IMR-90 (cell line): ENCODE data around the gene GALNT9. TPM values are rescaled to one million over a fixed set of nuclear protein-coding genes. Genes with fewer than 3 reads are reported as not detected.

Experiments used
- ATAC-seq: fragments of 200-7000 bp; cut with Tn5 transposase; 2 replicates; pipeline ENCODE4 v1.9.1; 2020; ENCODE audit warnings: low read depth, mild to moderate bottlenecking, moderate library complexity
- BruUV-seq: library from RNA; stranded (reverse); fragments of 400-500 nt; replicated peaks from 2 replicates; lab custom pipeline; 2021; lab: Mats Ljungman, UMichigan
- CTCF ChIA-PET: fragments of 300-600 bp; formaldehyde crosslinking; extraction: SDS; loops from one replicate; lab custom pipeline; 2021; ENCODE audit warnings: antibody characterized with exemption; lab: Yijun Ruan, JAX
- POLR2A ChIA-PET: fragments of 300-600 bp; sonication (Branson Sonifier 250); formaldehyde crosslinking; loops from one replicate; lab custom pipeline; 2022; ENCODE audit warnings: antibody characterized with exemption; ENCODE audit not compliant: unreplicated experiment; lab: Charles Lee
- DNase-seq: peaks from one replicate; pipeline ENCODE4 v3.0.0; 2013
- H2AFZ ChIP-seq: replicated peaks from 2 replicates; pipeline ENCODE3; 2013; ENCODE audit warnings: low read length, mild to moderate bottlenecking; ENCODE audit not compliant: poor library complexity
- H2AK5ac ChIP-seq: 2 replicates; pipeline ENCODE4 v1.6.1; 2013; ENCODE audit warnings: low read depth, low read length, inconsistent platforms
- H2AK9ac ChIP-seq: replicated peaks from 2 replicates; pipeline ENCODE3; 2013; ENCODE audit warnings: mild to moderate bottlenecking, low read depth, low read length, moderate library complexity; ENCODE audit not compliant: poor library complexity
- H2BK120ac ChIP-seq: 2 replicates; pipeline ENCODE4 v1.6.1; 2013; ENCODE audit warnings: low read depth, low read length, inconsistent platforms
- H2BK15ac ChIP-seq: 3 replicates; pipeline ENCODE4 v1.6.1; 2013; ENCODE audit warnings: low read depth, low read length, inconsistent platforms
- H2BK20ac ChIP-seq: 2 replicates; pipeline ENCODE4 v1.6.1; 2013; ENCODE audit warnings: low read depth, mild to moderate bottlenecking, inconsistent platforms, low read length, moderate library complexity
- H2BK5ac ChIP-seq: 2 replicates; pipeline ENCODE4 v1.6.1; 2013; ENCODE audit warnings: mild to moderate bottlenecking, low read depth, low read length, inconsistent platforms; ENCODE audit not compliant: poor library complexity, severe bottlenecking
- H3K14ac ChIP-seq: replicated peaks from 2 replicates; pipeline ENCODE4 v1.6.1; 2013; ENCODE audit warnings: low read depth, low read length, inconsistent platforms
- H3K18ac ChIP-seq: 2 replicates; pipeline ENCODE4 v1.6.1; 2013; ENCODE audit warnings: low read depth, low read length, control low read depth
- H3K23ac ChIP-seq: 2 replicates; pipeline ENCODE4 v1.6.1; 2013; ENCODE audit warnings: low read depth, low read length, inconsistent platforms
- H3K27ac ChIP-seq: 2 replicates; pipeline ENCODE4 v1.5.1; 2013; ENCODE audit warnings: mild to moderate bottlenecking, control low read depth, low read length; ENCODE audit not compliant: insufficient read depth
- H3K27me3 ChIP-seq: 2 replicates; pipeline ENCODE4 v1.6.1; 2013; ENCODE audit warnings: low read length; ENCODE audit not compliant: control insufficient read depth, insufficient read depth
- H3K36me3 ChIP-seq: 2 replicates; pipeline ENCODE4 v1.6.1; 2013; ENCODE audit warnings: low read length, mixed read lengths; ENCODE audit not compliant: control insufficient read depth, insufficient read depth
- H3K4ac ChIP-seq: 2 replicates; pipeline ENCODE4 v1.6.1; 2013; ENCODE audit warnings: low read depth, low read length, inconsistent platforms
- H3K4me1 ChIP-seq: 2 replicates; pipeline ENCODE4 v1.6.1; 2013; ENCODE audit warnings: low read length, mixed read lengths; ENCODE audit not compliant: control insufficient read depth, insufficient read depth
- H3K4me2 ChIP-seq: 2 replicates; pipeline ENCODE4 v1.6.1; 2013; ENCODE audit warnings: low read depth, mild to moderate bottlenecking, control low read depth, low read length, moderate library complexity
- H3K4me3 ChIP-seq: 2 replicates; pipeline ENCODE4 v1.5.1; 2013; ENCODE audit warnings: low read depth, mild to moderate bottlenecking, control low read depth, low read length, moderate library complexity; ENCODE audit not compliant: insufficient read depth
- H3K56ac ChIP-seq: 2 replicates; pipeline ENCODE4 v1.6.1; 2013; ENCODE audit warnings: low read length, inconsistent platforms; ENCODE audit not compliant: insufficient read depth; ENCODE audit errors: extremely low read depth
- H3K79me1 ChIP-seq, 2 experiments: 2 replicates each; pipeline ENCODE4 v1.6.1; 2013; ENCODE audit warnings: low read length in 2 of 2, inconsistent platforms in 1 of 2, low read depth in 1 of 2
- H3K9ac ChIP-seq: 2 replicates; pipeline ENCODE4 v1.6.1; 2013; ENCODE audit warnings: low read depth, low read length, control low read depth
- H3K9me1 ChIP-seq: 2 replicates; pipeline ENCODE4 v1.6.1; 2013; ENCODE audit warnings: low read length, inconsistent platforms; ENCODE audit not compliant: insufficient read depth
- H3K9me3 ChIP-seq: 2 replicates; pipeline ENCODE4 v1.6.1; 2013; ENCODE audit warnings: low read length; ENCODE audit not compliant: control insufficient read depth, insufficient read depth
- H4K20me1 ChIP-seq: 2 replicates; pipeline ENCODE4 v1.6.1; 2013; ENCODE audit warnings: low read length, inconsistent platforms; ENCODE audit not compliant: insufficient read depth
- H4K5ac ChIP-seq: 2 replicates; pipeline ENCODE4 v1.6.1; 2013; ENCODE audit warnings: mild to moderate bottlenecking, low read depth, low read length, control low read depth
- H4K8ac ChIP-seq, 2 experiments: 2 replicates each; pipeline ENCODE4 v1.6.1; 2013; ENCODE audit warnings: low read depth in 2 of 2, low read length in 2 of 2, control low read depth in 1 of 2, inconsistent platforms in 1 of 2
- H4K91ac ChIP-seq: 2 replicates; pipeline ENCODE4 v1.6.1; 2013; ENCODE audit warnings: low read depth, low read length, inconsistent platforms; ENCODE audit not compliant: insufficient read depth
- BHLHE40 ChIP-seq: fragments of 150-350 bp; IDR thresholded peaks from 2 replicates; pipeline ENCODE4 v1.6.1; 2016; ENCODE audit warnings: mild to moderate bottlenecking, low read depth, low read length
- CHD1 ChIP-seq: IDR thresholded peaks from 2 replicates; pipeline ENCODE4 v1.6.1; 2012; ENCODE audit warnings: low read depth, low read length, improper control_type of control experiment
- FOS ChIP-seq: fragments of 150-350 bp; IDR thresholded peaks from 2 replicates; pipeline ENCODE4 v1.6.1; 2016; ENCODE audit warnings: low read depth, low read length
- MAZ ChIP-seq: IDR thresholded peaks from 2 replicates; pipeline ENCODE4 v1.6.1; 2012; ENCODE audit warnings: low read depth, mild to moderate bottlenecking, low read length, improper control_type of control experiment, moderate library complexity, borderline replicate concordance
- POLR2A ChIP-seq: IDR thresholded peaks from 2 replicates; pipeline ENCODE4 v1.6.1; 2012; ENCODE audit warnings: mild to moderate bottlenecking, low read depth, low read length
- RAD21 ChIP-seq: IDR thresholded peaks from 2 replicates; pipeline ENCODE4 v1.6.1; 2012; ENCODE audit warnings: low read length, improper control_type of control experiment
- RCOR1 ChIP-seq: IDR thresholded peaks from 2 replicates; pipeline ENCODE4 v1.6.1; 2012; ENCODE audit warnings: mild to moderate bottlenecking, low read length, improper control_type of control experiment; ENCODE audit not compliant: insufficient replicate concordance
- WGBS, 2 experiments: methylation state at CpG; one replicate each; pipeline versions ENCODE4 v1.1.5 to v1.1.7; 2013; ENCODE audit warnings: missing lambda C conversion rate in 2 of 2; ENCODE audit not compliant: insufficient read length in 1 of 2; ENCODE audit errors: extremely low coverage in 2 of 2; 5-methylcytosine and 5-hydroxymethylcytosine counted together
- dilution Hi-C: fragments of 300-500 bp; cut with HindIII; formaldehyde crosslinking; loops from one replicate; pipeline ENCODE4 v1.14.3; 2018; ENCODE audit warnings: low sequenced_read_pairs; ENCODE audit not compliant: unreplicated experiment
- in situ Hi-C: fragments of 300-500 bp; cut with MboI; formaldehyde crosslinking; loops from 3 replicates; pipeline ENCODE4 v1.14.3; 2019; ENCODE audit warnings: low sequenced_read_pairs, inconsistent platforms, mixed read lengths
- intact Hi-C: fragments of 100-400 bp; cut with micrococcal nuclease; formaldehyde crosslinking; loops from 2 replicates; pipeline ENCODE4 v1.10.0; 2022
- polyA plus RNA-seq, 3 experiments: library from polyadenylated mRNA; depleted of rRNA; stranded (reverse); fragments of >200 nt; gene quantifications; 2 replicates each; pipeline ENCODE4 v1.2.3, GENCODE V29; 2012; ENCODE audit warnings: low replicate concordance in 1 of 3
- total RNA-seq: library from RNA; depleted of rRNA; stranded (reverse); fragments of >200 nt; gene quantifications from 2 replicates; pipeline ENCODE4 v1.2.3, GENCODE V29; 2012
- TF ChIP-seq, protein P1 (sequence below): fragments of 150-350 bp; IDR thresholded peaks from 2 replicates; pipeline ENCODE4 v1.6.1; 2016; ENCODE audit warnings: low read depth, mild to moderate bottlenecking, low read length, moderate library complexity, borderline replicate concordance
- TF ChIP-seq, protein P2 (sequence below): conservative IDR thresholded peaks from 2 replicates; pipeline ENCODE4 v1.5.1; 2012; ENCODE audit warnings: mild to moderate bottlenecking, low read depth, low read length, improper control_type of control experiment

GALNT9 gene
- total and polyA plus RNA-seq, 2 of the 4 experiments (the other 2 are of a cell fraction) = under 0.01 to 0.12 TPM

DNA sequence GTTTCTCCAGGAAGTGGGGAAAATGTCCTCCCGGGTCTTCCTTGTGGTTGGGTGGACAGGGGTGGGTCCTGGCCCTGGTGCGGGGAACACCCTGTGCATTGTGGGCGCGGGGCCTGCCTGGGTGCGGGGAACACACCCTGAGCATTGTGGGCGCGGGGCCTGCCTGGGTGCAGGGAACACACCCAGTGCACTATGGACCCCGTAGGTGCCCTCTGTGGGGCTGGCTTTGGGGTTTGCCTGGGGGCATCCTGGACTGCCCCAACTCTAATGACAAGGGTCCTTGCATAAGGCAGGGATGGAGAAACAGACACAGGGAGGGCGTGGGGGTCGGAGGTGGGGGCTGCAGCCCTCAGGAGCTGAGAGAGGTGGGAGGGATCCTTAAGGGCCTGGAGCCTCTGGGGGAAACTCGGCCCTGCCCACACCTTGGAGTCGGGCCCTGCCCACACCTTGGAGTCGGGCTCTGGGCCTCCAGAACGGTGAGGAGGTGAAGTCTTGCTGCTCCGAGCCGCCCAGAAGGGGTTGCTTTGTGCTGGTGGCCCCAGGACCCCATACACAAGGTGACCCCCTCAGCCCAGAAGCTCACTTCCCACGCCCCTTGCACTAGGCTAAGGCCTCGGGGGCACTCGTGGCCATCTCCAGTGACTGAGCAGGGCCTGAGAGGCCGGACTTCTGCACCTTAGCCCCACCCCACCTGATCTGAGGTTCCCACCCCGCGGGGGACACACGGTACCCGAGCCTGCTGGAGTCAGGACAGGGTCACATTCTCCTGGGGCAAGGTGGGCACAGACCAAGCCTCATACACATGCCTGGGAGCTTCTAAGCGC lies 69.3 kb downstream of the GALNT9 start:
- no peak overlapping the region for H4K8ac ChIP-seq
- no peaks in the 10 kb centered on the region for H3K9me1 ChIP-seq
- no peak overlapping the region for H2BK20ac ChIP-seq
- no peak overlapping the region for H3K56ac ChIP-seq
- TF ChIP-seq, protein P1, sequence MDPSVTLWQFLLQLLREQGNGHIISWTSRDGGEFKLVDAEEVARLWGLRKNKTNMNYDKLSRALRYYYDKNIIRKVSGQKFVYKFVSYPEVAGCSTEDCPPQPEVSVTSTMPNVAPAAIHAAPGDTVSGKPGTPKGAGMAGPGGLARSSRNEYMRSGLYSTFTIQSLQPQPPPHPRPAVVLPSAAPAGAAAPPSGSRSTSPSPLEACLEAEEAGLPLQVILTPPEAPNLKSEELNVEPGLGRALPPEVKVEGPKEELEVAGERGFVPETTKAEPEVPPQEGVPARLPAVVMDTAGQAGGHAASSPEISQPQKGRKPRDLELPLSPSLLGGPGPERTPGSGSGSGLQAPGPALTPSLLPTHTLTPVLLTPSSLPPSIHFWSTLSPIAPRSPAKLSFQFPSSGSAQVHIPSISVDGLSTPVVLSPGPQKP = no peak
- TF ChIP-seq RCOR1 = no peak
- TF ChIP-seq FOS = no peak
- no peak for TF ChIP-seq POLR2A
- no peak for TF ChIP-seq MAZ
- TF ChIP-seq, protein P2, sequence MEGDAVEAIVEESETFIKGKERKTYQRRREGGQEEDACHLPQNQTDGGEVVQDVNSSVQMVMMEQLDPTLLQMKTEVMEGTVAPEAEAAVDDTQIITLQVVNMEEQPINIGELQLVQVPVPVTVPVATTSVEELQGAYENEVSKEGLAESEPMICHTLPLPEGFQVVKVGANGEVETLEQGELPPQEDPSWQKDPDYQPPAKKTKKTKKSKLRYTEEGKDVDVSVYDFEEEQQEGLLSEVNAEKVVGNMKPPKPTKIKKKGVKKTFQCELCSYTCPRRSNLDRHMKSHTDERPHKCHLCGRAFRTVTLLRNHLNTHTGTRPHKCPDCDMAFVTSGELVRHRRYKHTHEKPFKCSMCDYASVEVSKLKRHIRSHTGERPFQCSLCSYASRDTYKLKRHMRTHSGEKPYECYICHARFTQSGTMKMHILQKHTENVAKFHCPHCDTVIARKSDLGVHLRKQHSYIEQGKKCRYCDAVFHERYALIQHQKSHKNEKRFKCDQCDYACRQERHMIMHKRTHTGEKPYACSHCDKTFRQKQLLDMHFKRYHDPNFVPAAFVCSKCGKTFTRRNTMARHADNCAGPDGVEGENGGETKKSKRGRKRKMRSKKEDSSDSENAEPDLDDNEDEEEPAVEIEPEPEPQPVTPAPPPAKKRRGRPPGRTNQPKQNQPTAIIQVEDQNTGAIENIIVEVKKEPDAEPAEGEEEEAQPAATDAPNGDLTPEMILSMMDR = no peak
- TF ChIP-seq BHLHE40 = no peak
- TF ChIP-seq CHD1 = no peak
- TF ChIP-seq RAD21 = no peak
- no peak overlapping the region for H2BK5ac ChIP-seq
- ChIA-PET CTCF (no interaction called here), POLR2A (no interaction called here)
- no peak for ATAC-seq
- H4K20me1 ChIP-seq = no peaks in the 10 kb centered on the region
- H3K9me3 ChIP-seq = 0 out of 2 replicates have a peak, but pooled peaks cover 2% of the 10 kb centered on the region
- no peak overlapping the region for H2AK9ac ChIP-seq
- H2AFZ ChIP-seq = no peak overlapping the region
- H3K14ac ChIP-seq = no peak overlapping the region
- no peak overlapping the region for H2AK5ac ChIP-seq
- no peak overlapping the region for H4K91ac ChIP-seq
- no peak overlapping the region for H2BK15ac ChIP-seq
- dilution Hi-C loops (no loop called here), intact Hi-C loops (no loop called here), in situ Hi-C loops (no loop called here)
- no peaks in the 10 kb centered on the region for H3K79me1 ChIP-seq
- no peak overlapping the region for H3K4ac ChIP-seq
- no peak overlapping the region for H3K23ac ChIP-seq
- H3K27me3 ChIP-seq = no peaks in the 10 kb centered on the region; the same call in 1 of the 2 replicates
- H2BK120ac ChIP-seq = no peak overlapping the region
- H3K9ac ChIP-seq = no peak overlapping the region
- H3K4me1 ChIP-seq = no peaks in the 10 kb centered on the region
- no TSS peak for BruUV-seq
- no peak overlapping the region for H3K4me3 ChIP-seq
- no peak overlapping the region for H3K18ac ChIP-seq
- no peak overlapping the region for H3K27ac ChIP-seq
- DNase-seq = no peak
- no peak overlapping the region for H3K4me2 ChIP-seq
- H3K36me3 ChIP-seq = no peaks in the 10 kb centered on the region
- WGBS, 2 experiments = 42% methylated on average over 8 of the region's 25 CpGs; no CpG with 5 or more reads in 1 of the 2 experiments
- no peak overlapping the region for H4K5ac ChIP-seq
